Vagina (tissue), 2 donors: Measurements from ENCODE around the gene RBPJL.

ENCODE experiments used
- CTCF ChIP-seq, 3 experiments: fragments of 450-650 bp in 2 of 3; fragments of 200-600 bp in 1 of 3; sonication (generic) in 1 of 3; IDR thresholded peaks; one replicate each; pipeline ENCODE4 v1.5.1; 2017 to 2019; ENCODE audit warnings: antibody characterized with exemption in 3 of 3, mild to moderate bottlenecking in 2 of 3, moderate library complexity in 2 of 3
- POLR2A ChIP-seq, 2 donors: fragments of 450-650 bp; IDR thresholded peaks; one replicate each; pipeline ENCODE4 v1.6.1; 2017; ENCODE audit warnings: antibody characterized with exemption in 2 of 2, mild to moderate bottlenecking in 2 of 2, moderate library complexity in 2 of 2

GRCh38 chr20:45338121-45339030 lies 31.7 kb downstream of the RBPJL start:
- TF ChIP-seq CTCF (IDR thresholded peaks at IDR 0.05) = no peak
- TF ChIP-seq POLR2A (IDR thresholded peaks at IDR 0.05) = no peak
